ENCODE results near the gene CX3CR1.

GRCh38 chr3:39329493-39329892, 49.7 kb upstream of the CX3CR1 start, which contains the start of gene CCR8:
- TF ChIP-seq, protein P1, sequence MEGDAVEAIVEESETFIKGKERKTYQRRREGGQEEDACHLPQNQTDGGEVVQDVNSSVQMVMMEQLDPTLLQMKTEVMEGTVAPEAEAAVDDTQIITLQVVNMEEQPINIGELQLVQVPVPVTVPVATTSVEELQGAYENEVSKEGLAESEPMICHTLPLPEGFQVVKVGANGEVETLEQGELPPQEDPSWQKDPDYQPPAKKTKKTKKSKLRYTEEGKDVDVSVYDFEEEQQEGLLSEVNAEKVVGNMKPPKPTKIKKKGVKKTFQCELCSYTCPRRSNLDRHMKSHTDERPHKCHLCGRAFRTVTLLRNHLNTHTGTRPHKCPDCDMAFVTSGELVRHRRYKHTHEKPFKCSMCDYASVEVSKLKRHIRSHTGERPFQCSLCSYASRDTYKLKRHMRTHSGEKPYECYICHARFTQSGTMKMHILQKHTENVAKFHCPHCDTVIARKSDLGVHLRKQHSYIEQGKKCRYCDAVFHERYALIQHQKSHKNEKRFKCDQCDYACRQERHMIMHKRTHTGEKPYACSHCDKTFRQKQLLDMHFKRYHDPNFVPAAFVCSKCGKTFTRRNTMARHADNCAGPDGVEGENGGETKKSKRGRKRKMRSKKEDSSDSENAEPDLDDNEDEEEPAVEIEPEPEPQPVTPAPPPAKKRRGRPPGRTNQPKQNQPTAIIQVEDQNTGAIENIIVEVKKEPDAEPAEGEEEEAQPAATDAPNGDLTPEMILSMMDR (IDR thresholded peaks at IDR 0.05) = no peak
- TF ChIP-seq POLR2A (IDR thresholded peaks at IDR 0.05) = no peak
